ENCODE results near the gene KMT5B.

KMT5B gene

GRCh38 chr11:68163691-68164090 lies 49.4 kb downstream of the KMT5B start:
- Histone ChIP-seq H3K9me3 (replicated peaks; ENCODE audit: insufficient read depth, low read length) (no peaks in the 10 kb centered on the region), H3K4me1 (ENCODE audit: low read length) (no peaks in the 10 kb centered on the region), H3K9me2 (replicated peaks; ENCODE audit: insufficient read depth, low read length) (no peaks in the 10 kb centered on the region), H3F3A (ENCODE audit: insufficient read depth, low read length) (no peaks in the 10 kb centered on the region), H3K79me2 (ENCODE audit: low read length) (no peaks in the 10 kb centered on the region), H3K4me3 (ENCODE audit: low read length) (no peak overlapping the region), H3K27ac (ENCODE audit: low read length) (no peak overlapping the region), H3K27me3 (replicated peaks; ENCODE audit: insufficient read depth, low read length) (no peaks in the 10 kb centered on the region), H3K4me2 (ENCODE audit: low read depth, low read length) (no peak overlapping the region), H4K20me1 (ENCODE audit: insufficient read depth, low read length) (no peaks in the 10 kb centered on the region), H3K9ac (ENCODE audit: low read length) (no peak overlapping the region), H2AFZ (ENCODE audit: low read length) (no peak overlapping the region), H3K36me3 (replicated peaks; ENCODE audit: insufficient read depth, low read length) (no peaks in the 10 kb centered on the region)
- DNase-seq: no peak
- no peak for TF ChIP-seq EZH2phosphoT487 (IDR thresholded peaks at IDR 0.05; ENCODE audit: low read length)
- TF ChIP-seq CTCF (IDR thresholded peaks at IDR 0.05; ENCODE audit: low read length): no peak
- no peak for TF ChIP-seq EZH2 (optimal IDR thresholded peaks at IDR 0.05; ENCODE audit: low read depth, low read length)

- Histone ChIP-seq H3K4me2 (ENCODE audit: low read depth, low read length) (no peak overlapping the region), H3K4me3 (ENCODE audit: low read length) (no peak overlapping the region), H3F3A (ENCODE audit: insufficient read depth, low read length) (no peaks in the 10 kb centered on the region), H3K27ac (ENCODE audit: low read length) (no peak overlapping the region), H4K20me1 (ENCODE audit: insufficient read depth, low read length) (no peaks in the 10 kb centered on the region), H3K9me2 (replicated peaks; ENCODE audit: insufficient read depth, low read length) (no peaks in the 10 kb centered on the region), H3K9ac (ENCODE audit: low read length) (no peak overlapping the region), H3K9me3 (replicated peaks; ENCODE audit: insufficient read depth, low read length) (no peaks in the 10 kb centered on the region), H2AFZ (ENCODE audit: low read length) (no peak overlapping the region), H3K36me3 (replicated peaks; ENCODE audit: insufficient read depth, low read length) (no peaks in the 10 kb centered on the region), H3K27me3 (replicated peaks; ENCODE audit: insufficient read depth, low read length) (no peaks in the 10 kb centered on the region), H3K79me2 (ENCODE audit: low read length) (no peaks in the 10 kb centered on the region), H3K4me1 (ENCODE audit: low read length) (no peaks in the 10 kb centered on the region)
- no peak for DNase-seq
- TF ChIP-seq EZH2phosphoT487 (IDR thresholded peaks at IDR 0.05; ENCODE audit: low read length): no peak
Measured at GRCh38 chr11:68160100-68160695, 52.9 kb downstream of the KMT5B start.

- Histone ChIP-seq H3K27ac (ENCODE audit: low read length) (no peak overlapping the region), H3K4me3 (ENCODE audit: low read length) (no peak overlapping the region), H3K9me2 (replicated peaks; ENCODE audit: insufficient read depth, low read length) (no peaks in the 10 kb centered on the region), H2AFZ (ENCODE audit: low read length) (no peak overlapping the region), H3K9me3 (replicated peaks; ENCODE audit: insufficient read depth, low read length) (no peaks in the 10 kb centered on the region), H3K27me3 (replicated peaks; ENCODE audit: insufficient read depth, low read length) (no peaks in the 10 kb centered on the region), H3K4me1 (ENCODE audit: low read length) (no peaks in the 10 kb centered on the region), H3K36me3 (replicated peaks; ENCODE audit: insufficient read depth, low read length) (no peaks in the 10 kb centered on the region), H3K4me2 (ENCODE audit: low read depth, low read length) (no peak overlapping the region), H3K9ac (ENCODE audit: low read length) (no peak overlapping the region), H3K79me2 (ENCODE audit: low read length) (no peaks in the 10 kb centered on the region), H3F3A (ENCODE audit: insufficient read depth, low read length) (no peaks in the 10 kb centered on the region), H4K20me1 (ENCODE audit: insufficient read depth, low read length) (no peaks in the 10 kb centered on the region)
- no peak for TF ChIP-seq EZH2phosphoT487 (IDR thresholded peaks at IDR 0.05; ENCODE audit: low read length)
- TF ChIP-seq EZH2 (optimal IDR thresholded peaks at IDR 0.05; ENCODE audit: low read depth, low read length): no peak
- no peak for DNase-seq
Measured at GRCh38 chr11:68159665-68160064, 53.4 kb downstream of the KMT5B start.

- H3K4me2 ChIP-seq (ENCODE audit: low read depth, low read length): no peak overlapping the region
- H3K9me3 ChIP-seq (replicated peaks; ENCODE audit: insufficient read depth, low read length): no peaks in the 10 kb centered on the region
- no peaks in the 10 kb centered on the region for H4K20me1 ChIP-seq (ENCODE audit: insufficient read depth, low read length)
- no peaks in the 10 kb centered on the region for H3K36me3 ChIP-seq (replicated peaks; ENCODE audit: insufficient read depth, low read length)
- H3K27ac ChIP-seq (ENCODE audit: low read length): no peak overlapping the region
- TF ChIP-seq EZH2phosphoT487 (IDR thresholded peaks at IDR 0.05; ENCODE audit: low read length) (no peak), EZH2 (optimal IDR thresholded peaks at IDR 0.05; ENCODE audit: low read depth, low read length) (no peak), CTCF (IDR thresholded peaks at IDR 0.05; ENCODE audit: low read length) (no peak)
- no peak overlapping the region for H2AFZ ChIP-seq (ENCODE audit: low read length)
- H3F3A ChIP-seq (ENCODE audit: insufficient read depth, low read length): no peaks in the 10 kb centered on the region
- no peaks in the 10 kb centered on the region for H3K79me2 ChIP-seq (ENCODE audit: low read length)
- no peak for DNase-seq
- no peaks in the 10 kb centered on the region for H3K4me1 ChIP-seq (ENCODE audit: low read length)
- H3K4me3 ChIP-seq (ENCODE audit: low read length): no peak overlapping the region
- H3K9ac ChIP-seq (ENCODE audit: low read length): no peak overlapping the region
- no peaks in the 10 kb centered on the region for H3K27me3 ChIP-seq (replicated peaks; ENCODE audit: insufficient read depth, low read length)
- no peaks in the 10 kb centered on the region for H3K9me2 ChIP-seq (replicated peaks; ENCODE audit: insufficient read depth, low read length)
Measured at GRCh38 chr11:68159161-68159560, 53.9 kb downstream of the KMT5B start.

Data from MM.1S (cell line).